Activated naive CD8-positive, alpha-beta T cell treated with anti-CD3 and anti-CD28 coated beads, Interleukin-2, amount 10 ng/mL, durations not matched to agents 7 days and 5 days (primary cell): ENCODE data around the gene B3GNT8. TPM values are rescaled to one million over a fixed set of nuclear protein-coding genes. Genes with fewer than 3 reads are reported as not detected.
A peak's percentile ranks its signal among the peaks of the same experiment; 100 is the strongest.
"Not testable (repeated sequence)": the region's sequence is repeated elsewhere in the genome, so short reads cannot be mapped to it uniquely, and the experiment has no call there.

Source experiments
- ATAC-seq: fragments of 150-1000 bp; cut with Tn5 transposase; one replicate; pipeline ENCODE4 v1.10.0; 2021; ENCODE audit warnings: low read depth, moderate library complexity
- POLR2A ChIA-PET: fragments of 350-600 bp; sonication (Branson Sonifier 250); formaldehyde crosslinking; loops from one replicate; lab custom pipeline; 2021; ENCODE audit warnings: antibody characterized with exemption; lab: Charles Lee
- DNase-seq: peaks from one replicate; pipeline ENCODE4 v3.0.0; 2021
- H3K27ac Mint-ChIP-seq: one replicate; pipeline ENCODE4 v1.8.0; 2022; ENCODE audit warnings: mild to moderate bottlenecking, mixed read lengths
- H3K27me3 Mint-ChIP-seq: one replicate; pipeline ENCODE4 v1.8.0; 2022; ENCODE audit warnings: mild to moderate bottlenecking, moderate library complexity, mixed read lengths
- H3K36me3 Mint-ChIP-seq: one replicate; pipeline ENCODE4 v1.8.0; 2021; ENCODE audit warnings: mild to moderate bottlenecking, mixed read lengths
- H3K4me1 Mint-ChIP-seq: one replicate; pipeline ENCODE4 v1.8.0; 2021; ENCODE audit warnings: mixed read lengths
- H3K4me3 Mint-ChIP-seq: one replicate; pipeline ENCODE4 v1.8.0; 2022; ENCODE audit warnings: mild to moderate bottlenecking, moderate library complexity, mixed read lengths
- H3K9me3 Mint-ChIP-seq: one replicate; pipeline ENCODE4 v1.8.0; 2021; ENCODE audit warnings: mixed read lengths
- total RNA-seq, 2 experiments: library from RNA; stranded (reverse); gene quantifications; one replicate each; pipeline ENCODE4 v1.2.3, GENCODE V29; 2021

The B3GNT8 gene
- total RNA-seq, 2 experiments from 2014 or later: 2.0 to 2.2 TPM

DNA sequence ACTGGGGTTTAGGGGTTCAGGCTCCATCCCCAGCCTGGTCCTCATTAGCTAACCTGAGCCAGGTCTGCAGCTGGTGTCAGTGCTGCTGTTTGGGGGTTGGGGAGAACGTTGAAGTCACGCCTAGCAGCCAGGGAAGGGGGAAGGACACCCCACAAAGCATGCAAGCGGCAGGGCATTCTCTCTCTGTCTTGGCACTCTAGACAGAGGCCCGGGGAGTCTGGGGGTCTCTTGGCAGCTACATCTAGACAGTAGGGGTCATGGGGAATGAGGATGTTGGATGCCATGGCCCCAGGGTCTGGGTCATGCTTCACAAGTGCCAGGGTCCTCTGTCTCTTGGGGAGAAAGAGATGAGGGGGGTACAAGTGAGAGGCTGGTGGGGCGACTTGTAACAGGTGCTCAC, 18.4 kb upstream of the B3GNT8 start:
- peaks cover 14% of the 10 kb centered on the region for H3K27me3 Mint-ChIP-seq

DNA sequence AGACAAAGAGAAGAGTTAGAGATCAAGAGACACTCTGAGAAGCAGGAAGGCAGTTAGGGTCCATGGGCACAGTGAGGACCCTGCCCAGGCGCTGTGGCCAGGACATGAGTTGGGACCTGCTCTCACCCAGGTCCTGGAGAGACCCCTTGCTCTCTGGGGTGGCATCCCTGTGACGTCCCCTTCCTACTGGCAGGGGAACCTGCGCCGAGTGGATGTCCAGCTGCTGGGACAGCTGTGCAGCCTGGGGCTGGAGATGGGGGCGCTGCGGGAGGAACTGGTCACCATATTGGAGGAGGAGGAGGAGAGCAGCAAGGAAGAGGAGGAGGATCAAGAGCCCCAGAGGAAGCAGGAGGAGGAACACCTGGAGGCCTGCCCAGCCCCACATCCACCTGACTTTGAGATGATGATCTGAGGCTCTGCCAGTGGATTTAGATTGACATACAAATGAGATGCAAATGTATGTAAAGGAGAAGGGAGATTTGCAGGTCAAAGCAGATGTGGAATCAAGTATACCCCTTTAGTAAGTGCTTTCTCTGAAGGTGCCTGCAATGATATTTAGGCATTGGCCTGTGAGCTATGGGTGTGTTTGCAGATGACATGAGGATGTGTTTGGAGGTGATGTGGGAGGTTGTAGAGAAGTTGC, 16.8 kb upstream of the B3GNT8 start:
- H3K27ac Mint-ChIP-seq: no peak overlapping the region
- H3K9me3 Mint-ChIP-seq: no peaks in the 10 kb centered on the region
- peak; percentile 21 for DNase-seq
- H3K27me3 Mint-ChIP-seq: peaks cover 14% of the 10 kb centered on the region
- H3K4me1 Mint-ChIP-seq: peaks cover 4% of the 10 kb centered on the region
- no peak for ATAC-seq
- POLR2A ChIA-PET: no interaction called here
- H3K36me3 Mint-ChIP-seq: no peaks in the 10 kb centered on the region
- no peak overlapping the region for H3K4me3 Mint-ChIP-seq

More for the DNA sequence above, 18.4 kb upstream of the B3GNT8 start:
- Mint-ChIP-seq H3K36me3 (no peaks in the 10 kb centered on the region), H3K27ac (no peak overlapping the region), H3K4me1 (peaks cover 9% of the 10 kb centered on the region), H3K9me3 (no peaks in the 10 kb centered on the region), H3K4me3 (no peak overlapping the region)
- POLR2A ChIA-PET: no interaction called here
- ATAC-seq (no peak), DNase-seq (peak; percentile 16)

- H3K4me3 Mint-ChIP-seq: no peak within 1 kb of the TSS
These were observed 15.5 kb upstream of the B3GNT8 start, which contains the start of gene ERICH4 for GRCh38 chr19:41442473-41443355. TSS of gene ERICH4 (plus strand) at chr19:41443156. CDS start at chr19:41443170, 14 bp downstream.

GRCh38 chr19:41441321-41441945, 14.3 kb upstream of the B3GNT8 start:
- POLR2A ChIA-PET: no interaction called here
- ATAC-seq (no peak), DNase-seq (peak; percentile 26)
- no peaks in the 10 kb centered on the region for H3K36me3 Mint-ChIP-seq
- H3K4me1 Mint-ChIP-seq: peaks cover 12% of the 10 kb centered on the region
- H3K27me3 Mint-ChIP-seq: peaks cover 5% of the 10 kb centered on the region
- peak overlapping the region; percentile 47 for H3K27ac Mint-ChIP-seq
- no peaks in the 10 kb centered on the region for H3K9me3 Mint-ChIP-seq
- no peak overlapping the region for H3K4me3 Mint-ChIP-seq

More at GRCh38 chr19:41442473-41443355, 15.5 kb upstream of the B3GNT8 start, which contains the start of gene ERICH4:
- ATAC-seq: no peak
- POLR2A ChIA-PET: no interaction called here
- H3K27ac Mint-ChIP-seq: peak within 1 kb of the TSS; percentile 9
- no peaks in the 10 kb centered on the region for H3K36me3 Mint-ChIP-seq
- DNase-seq: peak; percentile 22
- H3K9me3 Mint-ChIP-seq: no peaks in the 10 kb centered on the region
- H3K27me3 Mint-ChIP-seq: peaks cover 7% of the 10 kb centered on the region
- peaks cover 9% of the 10 kb centered on the region for H3K4me1 Mint-ChIP-seq

DNA sequence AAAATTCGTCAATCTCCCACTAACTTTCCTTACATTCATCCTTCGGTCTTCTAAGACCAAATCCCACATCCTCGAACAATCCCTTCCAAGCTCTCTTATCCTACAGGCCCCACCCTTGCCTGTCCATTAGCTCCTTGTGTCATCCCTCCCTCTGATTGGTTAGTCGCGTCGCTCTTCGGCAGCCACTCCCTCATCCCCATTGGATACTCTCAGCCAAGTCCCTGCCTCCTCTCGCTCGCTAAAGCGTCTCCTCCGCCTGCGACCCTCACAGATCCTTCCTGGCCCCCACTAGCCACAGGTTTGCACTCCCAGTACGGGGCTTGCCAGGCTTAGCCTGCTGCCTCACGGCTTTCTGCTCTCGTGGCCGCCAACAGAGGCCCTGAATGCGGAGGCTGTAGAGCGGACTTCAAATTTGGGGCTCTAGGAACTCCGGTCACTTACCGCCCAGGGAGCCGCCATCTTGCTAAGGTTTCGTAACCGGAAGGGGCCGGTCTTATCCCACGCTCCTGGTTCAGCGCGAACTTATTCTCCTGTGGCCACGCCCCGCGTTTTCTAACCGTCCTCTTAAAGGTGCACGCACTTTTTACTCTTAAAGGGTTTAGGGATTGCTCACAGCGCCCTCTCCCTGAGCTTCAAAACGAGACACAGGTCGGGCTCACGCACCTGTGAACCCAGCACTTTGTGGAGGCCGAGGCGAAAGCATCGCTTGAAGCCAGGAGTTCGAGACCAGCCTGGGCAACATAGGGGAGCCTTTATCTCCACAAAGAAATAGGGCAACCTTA, 12.5 kb upstream of the B3GNT8 start, which contains the start of gene DMAC2:
TSS of gene DMAC2 (minus strand) at position 472 of the 782 bp plus-strand sequence. CDS start at position 459, 13 bp downstream.
- ATAC-seq: peak; percentile 96
- no peak within 1 kb of the TSS for H3K4me3 Mint-ChIP-seq
- H3K27ac Mint-ChIP-seq: peak within 1 kb of the TSS; percentile 47
- peaks cover 3% of the 10 kb centered on the region for H3K27me3 Mint-ChIP-seq
- H3K36me3 Mint-ChIP-seq: no peaks in the 10 kb centered on the region
- peak; percentile 89 for DNase-seq
- peaks cover 12% of the 10 kb centered on the region for H3K4me1 Mint-ChIP-seq
- H3K9me3 Mint-ChIP-seq: no peaks in the 10 kb centered on the region
- POLR2A ChIA-PET: interaction anchor here (0.5 to 2.4 kb wide), 16 partner anchors 8 to 689 kb away, joined by 3 to 24 read pairs (median 5); partner anchors contain the start of genes ACTMAP, B3GNT8, B9D2 and CEACAM21

DNA sequence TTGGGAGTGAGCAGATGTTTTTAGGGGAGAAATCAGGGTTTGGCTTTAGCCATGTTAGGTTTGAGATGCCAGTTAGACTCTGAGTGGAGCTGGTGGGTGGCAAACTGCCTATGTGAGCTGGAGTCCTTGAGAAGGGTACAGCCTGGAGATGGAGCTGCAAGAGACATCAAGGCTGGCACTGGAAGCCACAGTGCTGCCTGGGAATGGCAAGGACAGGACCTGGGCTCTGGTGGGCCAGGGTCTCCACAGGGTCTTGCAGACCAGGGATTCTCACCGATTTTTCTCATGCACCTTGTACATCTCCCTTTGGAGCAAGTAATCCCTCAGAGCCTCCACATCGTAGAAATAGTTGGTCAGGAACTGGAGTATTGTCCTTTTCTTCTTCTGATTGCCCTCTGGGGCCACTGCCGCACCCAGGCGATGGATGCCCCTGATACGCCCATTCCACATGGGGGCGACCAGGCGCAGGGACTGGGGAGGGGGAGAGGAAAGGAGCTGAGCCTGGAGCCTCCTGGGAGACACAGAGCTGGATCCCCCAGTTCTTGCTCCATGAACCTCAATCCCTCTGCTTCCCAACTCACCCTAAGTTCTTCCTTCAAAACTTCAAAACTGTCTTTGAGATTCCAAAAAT, 10.9 kb upstream of the B3GNT8 start:
- peak; percentile 19 for DNase-seq
- Mint-ChIP-seq H3K27ac (no peak overlapping the region), H3K36me3 (peaks cover 2% of the 10 kb centered on the region), H3K4me1 (peaks cover 14% of the 10 kb centered on the region), H3K9me3 (no peaks in the 10 kb centered on the region), H3K27me3 (no peaks in the 10 kb centered on the region), H3K4me3 (no peak overlapping the region)
- POLR2A ChIA-PET: interaction anchor here (1.1 to 2.4 kb wide), 4 partner anchors 9 to 92 kb away, joined by 3 to 24 read pairs (median 10); partner anchors contain the start of gene B3GNT8
- no peak for ATAC-seq

DNA sequence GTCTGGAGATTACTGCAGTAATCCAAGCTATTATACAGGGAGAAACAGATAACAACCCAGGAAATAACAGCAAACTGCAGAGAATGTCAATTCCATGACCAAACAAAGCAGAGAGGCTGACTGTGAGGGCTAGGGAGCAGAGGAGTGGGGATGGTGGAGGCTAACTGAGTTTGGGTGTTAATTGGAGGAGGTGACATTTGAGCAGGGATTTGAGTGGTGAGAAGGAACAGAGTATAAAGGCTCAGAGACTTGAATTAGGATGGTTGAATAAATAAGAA, 9.4 kb upstream of the B3GNT8 start:
- no peaks in the 10 kb centered on the region for H3K9me3 Mint-ChIP-seq
- ATAC-seq: no peak
- POLR2A ChIA-PET: no interaction called here
- H3K36me3 Mint-ChIP-seq: peaks cover 7% of the 10 kb centered on the region
- H3K27ac Mint-ChIP-seq: no peak overlapping the region
- H3K4me1 Mint-ChIP-seq: peaks cover 18% of the 10 kb centered on the region
- no peaks in the 10 kb centered on the region for H3K27me3 Mint-ChIP-seq
- no peak overlapping the region for H3K4me3 Mint-ChIP-seq
- no peak for DNase-seq

- H3K9me3 Mint-ChIP-seq: no peaks in the 10 kb centered on the region
- no peak overlapping the region for H3K4me3 Mint-ChIP-seq
- H3K27ac Mint-ChIP-seq: no peak overlapping the region
- peaks cover 7% of the 10 kb centered on the region for H3K36me3 Mint-ChIP-seq
- H3K4me1 Mint-ChIP-seq: peaks cover 18% of the 10 kb centered on the region
- POLR2A ChIA-PET: interaction anchor here (0.6 kb wide), 1 partner anchor 96 kb away, joined by 3 read pairs; no protein-coding TSS in a partner anchor
- ATAC-seq (no peak), DNase-seq (no peak)
- no peaks in the 10 kb centered on the region for H3K27me3 Mint-ChIP-seq
These were observed 8.9 kb upstream of the B3GNT8 start for GRCh38 chr19:41435936-41436673.

- POLR2A ChIA-PET: interaction anchor here (0.6 kb wide), 2 partner anchors 96 to 522 kb away, joined by 3 read pairs; no protein-coding TSS in a partner anchor
- not testable (repeated sequence) for DNase-seq, ATAC-seq, H3K27ac Mint-ChIP-seq, H3K27me3 Mint-ChIP-seq, H3K9me3 Mint-ChIP-seq, H3K36me3 Mint-ChIP-seq, H3K4me3 Mint-ChIP-seq
- H3K4me1 Mint-ChIP-seq: peaks cover 19% of the 10 kb centered on the region
These were observed 8.2 kb upstream of the B3GNT8 start for GRCh38 chr19:41435376-41435775.

DNA sequence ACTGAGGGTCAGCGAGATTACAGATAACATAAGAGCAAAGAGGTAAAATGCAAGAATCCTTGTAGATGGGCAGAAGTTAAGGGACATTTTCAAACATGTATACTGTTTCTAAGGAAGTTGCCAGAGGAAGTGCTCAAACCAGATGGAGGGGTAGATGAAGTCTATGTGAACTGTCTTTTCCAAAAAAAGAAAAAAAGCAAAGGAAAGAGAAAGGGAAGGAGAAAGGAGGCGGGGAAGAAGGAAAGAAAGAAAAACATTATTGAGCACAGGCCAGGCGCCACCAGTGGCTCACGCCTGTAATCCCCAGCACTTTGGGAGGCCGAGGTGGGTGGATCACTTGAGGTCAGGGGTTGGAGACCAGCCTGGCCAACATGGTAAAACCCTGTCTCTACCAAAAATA, 7.3 kb upstream of the B3GNT8 start:
- no peak for ATAC-seq
- no peaks in the 10 kb centered on the region for H3K27me3 Mint-ChIP-seq
- POLR2A ChIA-PET: no interaction called here
- H3K9me3 Mint-ChIP-seq: no peaks in the 10 kb centered on the region
- no peak for DNase-seq
- H3K27ac Mint-ChIP-seq: peak overlapping the region; percentile 71
- no peak overlapping the region for H3K4me3 Mint-ChIP-seq
- peaks cover 7% of the 10 kb centered on the region for H3K36me3 Mint-ChIP-seq
- peaks cover 16% of the 10 kb centered on the region for H3K4me1 Mint-ChIP-seq

DNA sequence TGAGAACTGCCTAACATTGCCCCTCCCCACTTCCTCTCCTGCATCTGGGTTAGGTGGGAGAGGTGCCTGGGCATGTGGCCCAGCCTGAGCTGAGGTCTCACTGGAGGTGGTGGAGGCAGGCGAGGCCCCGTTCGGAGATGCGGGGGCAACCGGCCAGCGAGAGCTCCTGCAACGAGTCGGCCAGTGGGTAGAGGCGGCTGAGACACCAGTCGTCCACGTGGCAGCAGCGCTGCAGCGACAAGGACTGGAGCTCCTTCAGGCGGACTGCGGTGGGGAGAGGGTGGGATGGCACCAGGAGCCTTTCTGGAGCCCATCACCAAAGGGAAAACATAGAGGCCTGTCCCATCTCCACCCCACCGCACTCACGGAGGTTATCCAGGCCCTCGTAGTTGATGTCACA, 6.0 kb upstream of the B3GNT8 start:
- Mint-ChIP-seq H3K27ac (no peak overlapping the region), H3K4me1 (peaks cover 16% of the 10 kb centered on the region), H3K4me3 (no peak overlapping the region), H3K9me3 (no peaks in the 10 kb centered on the region), H3K36me3 (peaks cover 7% of the 10 kb centered on the region), H3K27me3 (no peaks in the 10 kb centered on the region)
- POLR2A ChIA-PET: interaction anchor here (1.0 kb wide), 1 partner anchor 9 kb away, joined by 4 read pairs; no protein-coding TSS in a partner anchor
- DNase-seq (no peak), ATAC-seq (no peak)
